ENCODE data around the gene IL12B.
"Not testable (repeated sequence)": the region's sequence is repeated elsewhere in the genome, so short reads cannot be mapped to it uniquely, and the experiment has no call there.

The IL12B gene

DNA sequence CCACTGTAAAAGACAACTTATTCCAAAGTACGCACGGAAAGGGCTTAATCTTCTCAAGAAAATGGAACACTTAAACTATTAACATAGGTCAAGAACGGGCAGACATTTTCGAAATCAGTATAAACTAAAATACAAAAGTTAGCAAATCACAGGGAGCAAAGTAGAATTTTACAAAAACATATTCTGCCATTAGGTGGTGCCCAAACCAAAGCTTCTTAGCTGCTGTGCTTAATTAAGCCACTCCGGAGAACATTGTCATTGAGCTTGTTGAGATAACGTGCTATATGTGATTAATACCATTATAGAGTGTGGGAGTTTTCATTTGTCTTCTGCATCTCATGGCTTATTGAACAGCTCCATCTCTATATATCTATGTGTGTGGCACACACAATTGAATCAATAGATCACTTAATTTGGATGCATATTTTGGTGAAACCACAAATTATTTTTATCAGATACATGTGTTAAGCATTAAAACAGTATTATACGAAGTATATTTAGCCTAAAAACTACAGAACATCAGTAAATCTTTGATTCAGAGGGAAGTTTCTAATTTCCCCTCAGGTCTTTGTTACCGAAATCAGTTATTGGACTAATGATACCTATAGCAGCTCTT is 43.8 kb downstream of the IL12B start:
- no peak for DNase-seq

DNA sequence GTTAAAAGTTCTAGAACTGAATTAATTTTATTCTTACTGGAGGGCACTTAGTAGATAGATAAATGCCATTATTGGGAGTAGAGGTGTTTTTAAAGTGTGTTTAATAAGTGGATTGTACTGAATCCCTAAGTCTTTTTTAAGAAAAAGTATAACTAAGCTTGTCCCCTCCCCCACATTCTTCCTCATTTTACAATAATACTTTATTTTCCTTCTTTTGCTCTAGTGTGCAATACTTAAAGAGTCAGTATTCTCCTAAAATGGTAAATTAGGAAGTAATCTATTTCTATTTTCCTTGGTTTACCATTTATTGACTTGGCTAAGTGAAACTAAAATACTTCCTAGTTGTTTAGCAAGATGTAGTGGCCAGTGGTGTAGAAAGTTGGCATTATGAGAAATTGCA is 55.6 kb downstream of the IL12B start:
- DNase-seq: no peak

DNA sequence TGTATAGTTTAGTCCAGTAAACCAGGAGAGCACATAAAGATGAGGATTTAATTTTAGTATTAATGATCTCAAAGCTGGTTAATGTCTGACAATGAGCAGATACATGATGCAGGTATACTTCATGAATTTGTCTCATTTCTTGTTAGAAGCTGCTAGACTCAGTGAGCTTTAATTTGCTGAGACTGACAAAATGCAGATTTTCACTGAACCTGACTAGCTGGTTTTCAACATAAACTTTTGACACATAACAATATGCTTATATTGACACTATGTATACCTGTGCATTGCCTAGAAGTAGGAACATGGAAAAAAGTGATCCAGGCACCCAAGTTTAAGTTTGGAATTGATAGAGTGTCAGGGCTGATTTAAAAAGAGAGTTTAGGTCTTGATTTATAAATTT is 56.4 kb downstream of the IL12B start:
- DNase-seq: no peak

GRCh38 chr5:159269723-159270122 is 60.6 kb downstream of the IL12B start:
- DNase-seq: no peak

GRCh38 chr5:159266764-159267163 is 63.5 kb downstream of the IL12B start:
- DNase-seq: not testable (repeated sequence)
